Vagina (tissue), 2 donors: ENCODE data around the gene HAS3.

Experiments
- CTCF ChIP-seq, 3 experiments: fragments of 450-650 bp in 2 of 3; fragments of 200-600 bp in 1 of 3; sonication (generic) in 1 of 3; IDR thresholded peaks; one replicate each; pipeline ENCODE4 v1.5.1; 2017 to 2019; ENCODE audit warnings: antibody characterized with exemption in 3 of 3, mild to moderate bottlenecking in 2 of 3, moderate library complexity in 2 of 3
- POLR2A ChIP-seq, 2 donors: fragments of 450-650 bp; IDR thresholded peaks; one replicate each; pipeline ENCODE4 v1.6.1; 2017; ENCODE audit warnings: antibody characterized with exemption in 2 of 2, mild to moderate bottlenecking in 2 of 2, moderate library complexity in 2 of 2

GRCh38 chr16:69133373-69133954, 28.0 kb downstream of the HAS3 start:
- TF ChIP-seq CTCF (IDR thresholded peaks at IDR 0.05) (no peak), POLR2A (IDR thresholded peaks at IDR 0.05) (no peak)
